PFSK-1 (cell line): ENCODE data around the gene SERPINF2.

ENCODE experiments used
- POLR2AphosphoS5 ChIP-seq: IDR thresholded peaks from 2 replicates; pipeline ENCODE4 v1.6.1; 2012; ENCODE audit warnings: low read depth, mild to moderate bottlenecking, control low read depth, low read length, moderate library complexity
- SIN3A ChIP-seq: IDR thresholded peaks from 2 replicates; pipeline ENCODE4 v1.6.1; 2012; ENCODE audit warnings: mild to moderate bottlenecking, low read length, moderate library complexity, borderline replicate concordance; ENCODE audit not compliant: insufficient read depth
- TAF1 ChIP-seq: IDR thresholded peaks from 2 replicates; pipeline ENCODE4 v1.6.1; 2012; ENCODE audit warnings: low read length, control low read depth, borderline replicate concordance; ENCODE audit not compliant: insufficient read depth
- TF ChIP-seq, protein P1 (sequence below), 2 experiments: IDR thresholded peaks; 2 replicates each; pipeline versions ENCODE4 v1.6.1 to v1.8.0; 2011 to 2012; ENCODE audit warnings: low read depth in 2 of 2, low read length in 2 of 2, control low read depth in 1 of 2, inconsistent platforms in 1 of 2, mild to moderate bottlenecking in 1 of 2, moderate library complexity in 1 of 2; ENCODE audit not compliant: insufficient read depth in 1 of 2

DNA sequence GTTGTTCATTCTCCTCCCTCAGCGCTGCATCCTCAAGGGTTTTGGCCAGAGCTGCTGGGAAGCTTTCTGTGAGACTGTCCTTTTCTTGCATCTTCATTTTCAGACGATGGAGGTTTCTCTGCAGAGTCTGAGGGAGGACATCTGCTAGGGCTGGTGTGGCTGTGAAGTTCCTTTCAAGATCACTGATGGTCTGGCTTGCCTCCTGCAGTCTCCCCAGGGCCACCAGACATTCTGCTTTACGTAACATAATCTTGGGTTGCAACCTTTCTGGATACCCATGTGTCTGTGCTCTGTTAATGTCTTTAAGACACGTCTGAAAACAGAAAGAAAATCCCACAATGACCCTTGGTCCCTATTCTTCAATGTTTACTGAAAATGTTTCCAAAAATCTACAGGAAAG is 58.0 kb downstream of the SERPINF2 start:
- TF ChIP-seq SIN3A (no peak), TAF1 (no peak), POLR2AphosphoS5 (no peak)
- TF ChIP-seq, protein P1, sequence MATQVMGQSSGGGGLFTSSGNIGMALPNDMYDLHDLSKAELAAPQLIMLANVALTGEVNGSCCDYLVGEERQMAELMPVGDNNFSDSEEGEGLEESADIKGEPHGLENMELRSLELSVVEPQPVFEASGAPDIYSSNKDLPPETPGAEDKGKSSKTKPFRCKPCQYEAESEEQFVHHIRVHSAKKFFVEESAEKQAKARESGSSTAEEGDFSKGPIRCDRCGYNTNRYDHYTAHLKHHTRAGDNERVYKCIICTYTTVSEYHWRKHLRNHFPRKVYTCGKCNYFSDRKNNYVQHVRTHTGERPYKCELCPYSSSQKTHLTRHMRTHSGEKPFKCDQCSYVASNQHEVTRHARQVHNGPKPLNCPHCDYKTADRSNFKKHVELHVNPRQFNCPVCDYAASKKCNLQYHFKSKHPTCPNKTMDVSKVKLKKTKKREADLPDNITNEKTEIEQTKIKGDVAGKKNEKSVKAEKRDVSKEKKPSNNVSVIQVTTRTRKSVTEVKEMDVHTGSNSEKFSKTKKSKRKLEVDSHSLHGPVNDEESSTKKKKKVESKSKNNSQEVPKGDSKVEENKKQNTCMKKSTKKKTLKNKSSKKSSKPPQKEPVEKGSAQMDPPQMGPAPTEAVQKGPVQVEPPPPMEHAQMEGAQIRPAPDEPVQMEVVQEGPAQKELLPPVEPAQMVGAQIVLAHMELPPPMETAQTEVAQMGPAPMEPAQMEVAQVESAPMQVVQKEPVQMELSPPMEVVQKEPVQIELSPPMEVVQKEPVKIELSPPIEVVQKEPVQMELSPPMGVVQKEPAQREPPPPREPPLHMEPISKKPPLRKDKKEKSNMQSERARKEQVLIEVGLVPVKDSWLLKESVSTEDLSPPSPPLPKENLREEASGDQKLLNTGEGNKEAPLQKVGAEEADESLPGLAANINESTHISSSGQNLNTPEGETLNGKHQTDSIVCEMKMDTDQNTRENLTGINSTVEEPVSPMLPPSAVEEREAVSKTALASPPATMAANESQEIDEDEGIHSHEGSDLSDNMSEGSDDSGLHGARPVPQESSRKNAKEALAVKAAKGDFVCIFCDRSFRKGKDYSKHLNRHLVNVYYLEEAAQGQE (IDR thresholded peaks at IDR 0.05; ENCODE audit: insufficient read depth in 1 of 2, low read depth in 2 of 2, low read length in 2 of 2), result no peak
